GM20000 (cell line): Measurements from ENCODE around the gene PAAF1.

Experiments
- DNase-seq: peaks from one replicate; pipeline ENCODE4 v3.0.0; 2012; ENCODE audit warnings: low spot score
- TF ChIP-seq, protein P1 (sequence below): IDR thresholded peaks from 2 replicates; pipeline ENCODE4 v1.5.1; 2012; ENCODE audit warnings: mild to moderate bottlenecking, control low read depth; ENCODE audit errors: extremely low read depth, missing control alignments

PAAF1 gene

DNA sequence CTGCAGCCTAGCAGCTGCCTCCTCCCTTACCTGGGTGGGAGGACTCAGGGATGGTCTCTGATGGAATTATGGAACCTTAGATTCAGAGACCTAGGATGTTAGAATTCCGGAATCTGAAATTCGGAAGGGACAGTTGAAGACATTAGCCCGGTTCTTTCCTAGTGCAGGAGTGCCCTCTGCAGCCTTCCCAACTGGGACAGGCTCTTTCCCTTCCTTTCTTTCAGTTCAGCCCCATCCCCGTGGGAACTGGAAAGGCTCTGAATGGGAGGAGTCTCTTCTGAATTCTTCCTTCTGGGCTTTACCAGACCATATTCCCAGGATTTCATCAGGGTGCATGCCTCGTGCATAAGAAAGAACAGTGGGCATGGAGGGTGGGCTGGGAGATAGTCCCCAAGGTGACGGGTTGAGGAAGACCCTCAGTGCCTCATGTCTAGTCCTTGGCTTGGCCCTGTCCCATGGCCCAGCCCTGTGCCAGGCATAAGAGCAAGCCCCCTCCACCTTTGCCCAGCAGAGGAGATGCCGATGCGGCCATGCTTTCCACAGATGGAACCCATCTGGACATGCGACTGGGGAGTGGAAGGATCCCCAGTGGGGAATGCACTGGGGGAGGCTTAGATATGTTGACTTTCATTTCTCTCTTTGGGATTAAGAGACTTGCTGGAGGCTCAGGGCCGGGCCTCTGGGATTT, 88.4 kb downstream of the PAAF1 start:
- DNase-seq: no peak
- TF ChIP-seq, protein P1, sequence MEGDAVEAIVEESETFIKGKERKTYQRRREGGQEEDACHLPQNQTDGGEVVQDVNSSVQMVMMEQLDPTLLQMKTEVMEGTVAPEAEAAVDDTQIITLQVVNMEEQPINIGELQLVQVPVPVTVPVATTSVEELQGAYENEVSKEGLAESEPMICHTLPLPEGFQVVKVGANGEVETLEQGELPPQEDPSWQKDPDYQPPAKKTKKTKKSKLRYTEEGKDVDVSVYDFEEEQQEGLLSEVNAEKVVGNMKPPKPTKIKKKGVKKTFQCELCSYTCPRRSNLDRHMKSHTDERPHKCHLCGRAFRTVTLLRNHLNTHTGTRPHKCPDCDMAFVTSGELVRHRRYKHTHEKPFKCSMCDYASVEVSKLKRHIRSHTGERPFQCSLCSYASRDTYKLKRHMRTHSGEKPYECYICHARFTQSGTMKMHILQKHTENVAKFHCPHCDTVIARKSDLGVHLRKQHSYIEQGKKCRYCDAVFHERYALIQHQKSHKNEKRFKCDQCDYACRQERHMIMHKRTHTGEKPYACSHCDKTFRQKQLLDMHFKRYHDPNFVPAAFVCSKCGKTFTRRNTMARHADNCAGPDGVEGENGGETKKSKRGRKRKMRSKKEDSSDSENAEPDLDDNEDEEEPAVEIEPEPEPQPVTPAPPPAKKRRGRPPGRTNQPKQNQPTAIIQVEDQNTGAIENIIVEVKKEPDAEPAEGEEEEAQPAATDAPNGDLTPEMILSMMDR: no peak

DNA sequence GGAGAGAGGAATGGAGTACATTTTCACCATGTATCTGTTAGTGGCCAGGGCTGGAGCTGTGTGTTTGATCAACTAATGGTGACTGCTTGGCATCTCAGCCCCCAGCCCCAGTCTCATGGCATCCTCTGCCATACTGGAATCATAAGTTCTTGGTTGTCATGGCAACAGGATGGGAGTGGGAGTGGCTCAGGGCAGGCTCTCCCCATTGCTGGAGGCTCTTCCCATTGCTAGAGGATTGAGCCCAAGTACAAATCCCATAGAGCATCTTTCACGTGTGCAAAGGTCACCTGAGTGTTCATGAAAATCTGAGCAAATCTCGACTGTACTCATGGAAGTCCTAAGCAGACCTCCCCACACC, 88.9 kb downstream of the PAAF1 start:
- TF ChIP-seq, protein P1: no peak
- no peak for DNase-seq

DNA sequence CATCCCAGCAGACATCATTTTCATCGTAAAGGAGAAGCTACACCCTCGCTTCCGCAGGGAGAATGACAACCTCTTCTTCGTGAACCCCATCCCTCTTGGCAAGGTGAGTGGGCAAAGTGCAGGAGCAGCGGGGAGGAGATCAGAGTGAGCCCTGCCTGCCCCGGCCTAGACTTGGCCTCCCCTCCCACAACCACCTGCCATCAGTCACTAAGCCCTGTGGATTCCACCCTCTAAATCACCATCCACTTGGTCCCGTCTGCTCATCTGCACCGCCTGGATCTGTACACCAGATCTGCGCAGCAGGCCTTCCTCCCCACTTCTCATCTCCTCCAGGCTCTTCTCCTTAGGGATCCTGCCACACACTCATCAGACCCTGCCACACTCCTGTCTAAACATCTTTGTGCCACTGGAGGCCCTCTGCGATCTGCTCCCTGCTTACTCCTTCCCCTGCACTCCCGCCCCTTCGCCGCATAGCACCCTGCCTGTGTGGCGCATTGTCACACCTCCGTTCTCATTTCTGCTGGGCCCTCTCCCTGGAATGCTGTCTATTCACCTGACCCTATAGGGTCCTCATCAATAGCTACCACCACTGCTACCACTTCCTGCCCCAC, 91.7 kb downstream of the PAAF1 start:
- no peak for DNase-seq
- TF ChIP-seq, protein P1: no peak

DNA sequence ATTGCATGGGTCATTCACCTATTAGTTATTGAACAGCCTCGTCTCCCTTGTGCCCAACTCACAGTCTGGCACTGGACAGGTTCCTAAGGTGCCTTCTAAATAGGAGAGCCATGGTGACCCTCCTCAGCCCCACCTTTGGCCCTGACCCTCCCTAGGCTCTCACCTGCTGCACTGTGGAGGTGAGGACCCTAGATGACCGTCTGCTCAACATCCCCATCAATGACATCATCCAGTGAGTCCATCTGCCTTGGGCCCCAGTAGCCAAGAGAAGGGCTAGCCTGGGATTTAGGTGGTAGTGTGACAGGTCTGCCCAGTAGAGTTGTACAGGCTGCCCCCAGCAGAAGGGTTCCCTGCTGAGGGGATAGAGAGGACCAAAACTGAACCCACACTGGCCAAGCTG, 92.3 kb downstream of the PAAF1 start:
- DNase-seq: no peak
- TF ChIP-seq, protein P1: no peak

DNA sequence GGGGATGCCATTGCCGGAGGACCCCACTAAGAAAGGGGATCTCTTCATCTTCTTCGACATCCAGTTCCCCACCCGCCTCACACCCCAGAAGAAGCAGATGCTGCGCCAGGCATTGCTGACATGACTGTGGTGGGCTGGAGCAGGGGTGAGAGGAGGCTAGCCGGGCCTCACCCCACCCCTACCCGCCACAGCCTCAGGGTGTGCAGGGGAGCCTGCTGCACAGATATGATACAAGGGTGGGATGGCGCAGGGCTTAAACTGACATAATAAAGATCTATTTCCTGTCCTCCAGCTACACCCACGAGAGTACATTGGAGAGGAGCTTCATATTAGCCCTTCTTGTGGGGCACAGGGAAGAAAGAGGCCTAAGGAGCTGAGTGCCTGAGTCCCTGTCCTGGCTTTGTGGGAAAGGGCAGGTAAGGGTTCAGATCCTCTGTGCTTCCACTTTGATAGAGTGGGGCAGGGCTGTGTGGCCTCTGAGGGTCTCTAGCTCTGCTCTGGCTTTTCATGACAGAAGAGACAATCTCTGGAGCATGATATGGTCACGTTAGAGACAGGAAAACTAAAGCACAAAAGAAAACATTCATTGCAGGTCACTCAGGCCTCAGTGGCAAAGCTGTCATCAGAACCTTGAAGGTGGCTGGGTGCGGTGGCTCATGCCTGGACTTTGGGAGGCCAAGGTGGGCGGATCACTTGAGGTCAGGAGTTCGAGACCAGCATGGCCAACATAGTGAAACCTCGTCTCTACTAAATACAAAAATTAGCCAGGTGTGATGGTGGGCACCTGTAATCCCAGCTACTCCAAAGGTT, 93.4 kb downstream of the PAAF1 start:
- DNase-seq: no peak
- TF ChIP-seq, protein P1: no peak

DNA sequence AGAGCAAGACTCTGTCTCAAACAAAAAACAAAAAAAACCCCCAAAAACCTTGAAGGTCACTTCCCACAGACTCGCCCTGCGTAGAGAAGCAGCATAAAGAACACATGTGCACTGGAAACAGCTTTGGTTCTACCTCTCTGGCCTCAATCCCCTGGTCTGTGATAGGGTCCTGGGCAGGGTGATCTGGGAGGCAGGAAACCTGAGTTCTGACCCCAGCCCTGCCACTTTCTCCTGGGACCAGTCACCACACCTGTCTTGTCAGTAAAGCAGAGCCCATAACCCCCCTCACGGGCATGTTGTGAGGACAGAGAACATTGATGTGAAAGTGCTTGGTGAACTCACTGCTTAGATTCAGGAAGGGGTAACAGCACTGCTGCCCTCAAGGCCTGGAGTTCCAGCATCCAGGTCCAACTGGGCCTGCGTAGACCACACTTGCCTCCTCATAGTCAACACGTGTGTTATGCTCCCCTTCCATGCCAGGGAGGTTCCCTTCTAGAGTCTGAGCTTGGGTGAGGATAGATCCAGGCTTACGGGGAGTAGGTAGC, 94.4 kb downstream of the PAAF1 start:
- TF ChIP-seq, protein P1: no peak
- no peak for DNase-seq

DNA sequence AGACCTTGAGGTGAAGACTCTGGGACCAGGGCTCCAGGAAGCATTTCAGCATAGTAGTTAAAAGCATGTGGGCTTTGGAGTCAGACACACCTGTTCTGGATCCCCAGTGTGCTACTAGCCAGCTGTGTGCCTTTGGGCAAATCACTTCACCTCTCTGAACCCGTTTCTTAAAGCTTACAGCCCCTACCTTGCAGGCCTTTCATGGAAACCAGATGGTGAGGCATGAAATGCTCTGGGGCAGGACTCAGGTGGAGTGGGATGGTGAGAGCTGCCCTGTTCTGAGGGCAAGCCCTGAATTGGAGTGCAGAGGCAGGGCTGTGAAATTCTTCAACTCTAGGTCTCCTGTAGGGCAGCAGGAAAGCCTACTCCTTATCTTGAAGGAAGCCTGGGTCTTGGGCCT, 95.4 kb downstream of the PAAF1 start:
- TF ChIP-seq, protein P1: no peak
- DNase-seq: no peak
